ENCODE measurements around the gene ZNF566. TPM values are rescaled to one million over a fixed set of nuclear protein-coding genes. Genes with fewer than 3 reads are reported as not detected.

The ZNF566 gene
- total RNA-seq = 43.6 TPM

GRCh38 chr19:36489118-36489919, at the start of gene ZNF566:
Gene ZNF566 (minus strand): TSS chr19:36489561. CDS start chr19:36476557, 13,004 bp downstream.

GRCh38 chr19:36528194-36528920, 39.0 kb upstream of the ZNF566 start, which contains the start of gene ZNF260:
Gene ZNF260 (minus strand): TSS chr19:36528271. CDS start chr19:36515238, 13,033 bp downstream.

GRCh38 chr19:36418287-36419001, 70.9 kb downstream of the ZNF566 start, which contains the start of gene ZFP82:
Gene ZFP82 (minus strand): TSS chr19:36418644. CDS start chr19:36409789, 8,855 bp downstream.

Other genes starting within 250 kb of the ZNF566 start
- 42.2 TPM for gene ZFP14, start 110.4 kb downstream of the ZNF566 start, total RNA-seq
- gene ZFP82, start 70.9 kb downstream of the ZNF566 start, total RNA-seq = 53.7 TPM
- 62.3 TPM for gene ZNF260, start 38.7 kb upstream of the ZNF566 start, total RNA-seq
- 47.3 TPM for gene ZNF529, start 83.7 kb upstream of the ZNF566 start, total RNA-seq
- 88.6 TPM for gene ZNF382, start 115.8 kb upstream of the ZNF566 start, total RNA-seq
- gene ZNF461, start 177.3 kb upstream of the ZNF566 start, total RNA-seq = 42.2 TPM
- 21.0 TPM for gene ZNF567, start 198.1 kb upstream of the ZNF566 start, total RNA-seq